ENCODE results near the gene ECI1. TPM values are rescaled to one million over a fixed set of nuclear protein-coding genes. Genes with fewer than 3 reads are reported as not detected.
A peak's percentile ranks its signal among the peaks of the same experiment; 100 is the strongest.

The ECI1 gene
- total RNA-seq, 1 experiment from 2014 or later, result 140 TPM

- 0 out of 2 replicates have a peak, but pooled peaks have one; percentile 5 for ATAC-seq
Measured at GRCh38 chr16:2233872-2234812, 17.2 kb downstream of the ECI1 start.

More at GRCh38 chr16:2233872-2234812, 17.2 kb downstream of the ECI1 start:
- H3K27me3 ChIP-seq (ENCODE audit: insufficient read depth, low read length), result no peaks in the 10 kb centered on the region
- ChIA-PET CTCF (no interaction called here), RAD21 (ENCODE audit: low non-redundant PET in 1 of 2, low total read pairs in 2 of 2, uncharacterized antibody in 2 of 2, unreplicated experiment in 2 of 2) (interaction anchor here in 1 of 2 experiments (0.6 kb wide), 1 partner anchor 8 kb away, joined by 4 read pairs; no protein-coding TSS in a partner anchor), POLR2A (no interaction called here)
- H3K9ac ChIP-seq (ENCODE audit: low read length), result no peak overlapping the region
- H3K79me2 ChIP-seq (ENCODE audit: insufficient read depth, low read length), result peaks cover 8% of the 10 kb centered on the region; the same call in 1 of the 2 replicates
- H3K9me2 ChIP-seq (ENCODE audit: insufficient read depth), result no peaks in the 10 kb centered on the region
- no peak overlapping the region for H3K4me2 ChIP-seq (ENCODE audit: low read length)
- no peak for DNase-seq (ENCODE audit: low read depth, low spot score)
- peaks cover 8 to 12% of the 10 kb centered on the region in 2 experiments; a peak in 3 of 4 replicates for H3K36me3 ChIP-seq (ENCODE audit: control insufficient read depth in 1 of 2, insufficient read depth in 2 of 2, low read length in 2 of 2)
- no peak overlapping the region for H2AFZ ChIP-seq (ENCODE audit: low read depth, low read length, poor library complexity, severe bottlenecking)
- peaks cover 0 to 10% of the 10 kb centered on the region in 2 experiments; a peak in 2 of 4 replicates for H3K4me1 ChIP-seq (ENCODE audit: control insufficient read depth in 1 of 2, insufficient read depth in 2 of 2, low read length in 2 of 2)
- H3K27ac ChIP-seq (ENCODE audit: low read depth, low read length), result no peak overlapping the region; the same call in 1 of the 2 replicates
- no peak overlapping the region for H3K4me3 ChIP-seq (replicated peaks in 1 of 2; ENCODE audit: low read depth in 1 of 2, low read length in 2 of 2)
- intact Hi-C loops (cut with micrococcal nuclease), result no loop called here
- TF ChIP-seq ZBTB33 (IDR thresholded peaks at IDR 0.05; ENCODE audit: extremely low read depth, insufficient replicate concordance, low read length) (no peak), SP1 (IDR thresholded peaks at IDR 0.05; ENCODE audit: low read depth) (no peak), FOSL1 (IDR thresholded peaks at IDR 0.05; ENCODE audit: low read depth) (no peak), ATF3 (IDR thresholded peaks at IDR 0.05) (no peak), CTCF (IDR thresholded peaks at IDR 0.05 in 2 of 3, conservative IDR thresholded peaks at IDR 0.05 in 1 of 3; ENCODE audit: borderline replicate concordance in 1 of 3, insufficient read depth in 1 of 3, low read depth in 2 of 3, low read length in 2 of 3) (0 out of 6 replicates have a peak, but pooled peaks of 1 of the 3 experiments have one; percentile 5), SIN3A (IDR thresholded peaks at IDR 0.05; ENCODE audit: low read depth) (no peak), ZFX (IDR thresholded peaks at IDR 0.05) (0 out of 2 replicates have a peak, but pooled peaks have one; percentile 9)
- H4K20me1 ChIP-seq (ENCODE audit: insufficient read depth), result no peaks in the 10 kb centered on the region
- BruUV-seq (replicated peaks), result no TSS peak
- H3K9me3 ChIP-seq (ENCODE audit: control insufficient read depth in 1 of 2, insufficient read depth in 1 of 2, low read depth in 1 of 2, low read length in 2 of 2), result no peaks in the 10 kb centered on the region

All from HCT116 (cell line).